Activated CD8-positive, alpha-beta memory T cell treated with anti-CD3 and anti-CD28 coated beads, Interleukin-2, amount 50 U/mL, for 1 hour (primary cell): Measurements from ENCODE around the gene RAG2.

Source experiments
- DNase-seq: peaks from one replicate; pipeline ENCODE4 v3.0.0-alpha.2; 2020; ENCODE audit errors: extremely low read depth

The RAG2 gene

DNA sequence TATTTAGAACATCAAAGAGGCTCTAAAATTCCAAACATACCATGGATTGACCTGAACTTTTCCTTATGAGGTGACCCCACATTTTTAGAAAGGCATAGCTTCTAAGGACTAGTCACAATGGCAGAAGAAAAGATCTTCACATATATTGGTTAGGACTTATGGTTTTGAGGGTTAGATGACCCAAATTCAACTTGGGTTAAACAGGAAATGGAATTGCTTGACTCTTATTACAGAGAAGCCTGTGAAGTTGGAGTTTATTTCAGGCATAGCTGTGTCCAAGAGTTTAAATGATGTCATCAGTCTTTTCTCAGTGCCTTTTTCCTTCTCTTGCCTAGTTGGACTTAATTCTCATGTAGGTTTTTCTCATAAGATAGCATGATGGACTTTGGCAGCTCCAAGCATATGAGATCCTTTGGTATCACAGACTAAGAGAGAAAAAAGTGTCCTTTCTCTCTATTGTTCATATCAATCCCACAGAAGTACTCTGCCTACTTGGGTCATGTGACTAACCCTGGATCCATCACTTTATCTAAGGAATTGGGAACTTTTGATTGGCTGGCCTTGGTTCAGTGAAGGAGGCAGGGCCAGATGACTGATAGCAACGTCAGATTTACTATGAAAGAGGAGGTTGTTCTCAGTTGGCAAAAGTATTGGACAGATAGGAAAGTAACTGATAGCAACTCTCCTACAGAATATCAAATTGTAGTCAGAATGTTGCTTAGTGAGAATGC, 47.5 kb downstream of the RAG2 start:
- no peak for DNase-seq
